Measurements from ENCODE around the gene TARS3. TPM values are rescaled to one million over a fixed set of nuclear protein-coding genes. Genes with fewer than 3 reads are reported as not detected.

TARS3 gene
- total and polyA plus RNA-seq, 7 donors, result 11.1 to 40.2 (median 35.0) TPM

- no peaks in the 10 kb centered on the region for H3K9me3 ChIP-seq
- DNase-seq (no peak), ATAC-seq (no peak)
- H3K36me3 ChIP-seq (ENCODE audit: insufficient read depth in 1 of 2, low read depth in 1 of 2), result peaks cover 0 to 67% of the 10 kb centered on the region in 2 donors
- no peak for TF ChIP-seq CTCF (IDR thresholded peaks at IDR 0.05)
- H3K4me1 ChIP-seq, result no peaks in the 10 kb centered on the region
- 94 to 97% (median 96%) methylated on average over 1 of the region's 1 CpG for WGBS, 3 donors
- intact Hi-C loops (cut with DNase I), result no loop called here
- H3K4me3 ChIP-seq, result no peak overlapping the region
- H3K27ac ChIP-seq, result no peak overlapping the region
- no peaks in the 10 kb centered on the region for H3K27me3 ChIP-seq (ENCODE audit: insufficient read depth in 3 of 3, low read length in 2 of 3)
These were observed 56.4 kb downstream of the TARS3 start for GRCh38 chr15:101667881-101668280.

GRCh38 chr15:101664303-101664913 is 59.9 kb downstream of the TARS3 start:
- H3K36me3 ChIP-seq (ENCODE audit: insufficient read depth in 1 of 2, low read depth in 1 of 2), result peaks cover 0 to 48% of the 10 kb centered on the region in 2 donors
- H3K4me3 ChIP-seq, result no peak overlapping the region
- DNase-seq (no peak), ATAC-seq (no peak)
- TF ChIP-seq CTCF (IDR thresholded peaks at IDR 0.05), result no peak
- WGBS, 3 donors, result 69 to 82% (median 71%) methylated on average over 9 of the region's 9 CpGs
- intact Hi-C loops (cut with DNase I), result no loop called here
- no peaks in the 10 kb centered on the region for H3K4me1 ChIP-seq
- no peaks in the 10 kb centered on the region for H3K9me3 ChIP-seq
- H3K27ac ChIP-seq, result no peak overlapping the region
- H3K27me3 ChIP-seq (ENCODE audit: insufficient read depth in 3 of 3, low read length in 2 of 3), result no peaks in the 10 kb centered on the region

GRCh38 chr15:101662203-101662602 is 62.1 kb downstream of the TARS3 start:
- peaks cover 0 to 38% of the 10 kb centered on the region in 2 donors for H3K36me3 ChIP-seq (ENCODE audit: insufficient read depth in 1 of 2, low read depth in 1 of 2)
- intact Hi-C loops (cut with DNase I), result no loop called here
- 97 to 99% (median 98%) methylated on average over 1 of the region's 1 CpG for WGBS, 3 donors
- DNase-seq, result no peak
- no peaks in the 10 kb centered on the region for H3K27me3 ChIP-seq (ENCODE audit: insufficient read depth in 3 of 3, low read length in 2 of 3)
- no peak for ATAC-seq
- H3K9me3 ChIP-seq, result no peaks in the 10 kb centered on the region
- no peak overlapping the region for H3K4me3 ChIP-seq
- no peak overlapping the region for H3K27ac ChIP-seq
- TF ChIP-seq CTCF (IDR thresholded peaks at IDR 0.05), result no peak
- no peaks in the 10 kb centered on the region for H3K4me1 ChIP-seq

GRCh38 chr15:101660005-101660404 is 64.3 kb downstream of the TARS3 start:
- Histone ChIP-seq H3K4me1 (no peaks in the 10 kb centered on the region), H3K9me3 (no peaks in the 10 kb centered on the region), H3K27me3 (ENCODE audit: insufficient read depth in 3 of 3, low read length in 2 of 3) (no peaks in the 10 kb centered on the region), H3K27ac (no peak overlapping the region), H3K36me3 (ENCODE audit: insufficient read depth in 1 of 2, low read depth in 1 of 2) (peaks cover 0 to 54% of the 10 kb centered on the region in 2 donors), H3K4me3 (no peak overlapping the region)
- no peak for DNase-seq
- intact Hi-C loops (cut with DNase I), result no loop called here
- 91 to 98% (median 92%) methylated on average over 2 of the region's 2 CpGs for WGBS, 3 donors
- peak; percentile 38 to 76 (median 49) for ATAC-seq
- TF ChIP-seq CTCF (IDR thresholded peaks at IDR 0.05), result no peak
